GM19328 (cell line): ENCODE results near the gene ENDOV.

Source experiments
- ATAC-seq: cut with Tn5 transposase; IDR thresholded peaks from one replicate; pipeline ENCODE4 v1.9.1; 2021; ENCODE audit warnings: mild to moderate bottlenecking, moderate library complexity; ENCODE audit not compliant: unreplicated experiment

Gene ENDOV

GRCh38 chr17:80464486-80464885 is 49.5 kb downstream of the ENDOV start:
- ATAC-seq: no peak

GRCh38 chr17:80465327-80465974 is 50.5 kb downstream of the ENDOV start:
- ATAC-seq: no peak

GRCh38 chr17:80466188-80466705 is 51.3 kb downstream of the ENDOV start:
- ATAC-seq: no peak

- no peak for ATAC-seq
These were observed 53.3 kb downstream of the ENDOV start for GRCh38 chr17:80468242-80468641.

GRCh38 chr17:80468781-80469493 is 54.0 kb downstream of the ENDOV start:
- no peak for ATAC-seq

GRCh38 chr17:80469667-80470066 is 54.7 kb downstream of the ENDOV start:
- no peak for ATAC-seq

- ATAC-seq: no peak
These were observed 55.6 kb downstream of the ENDOV start for GRCh38 chr17:80470603-80471002.

- ATAC-seq: no peak
These were observed 57.0 kb downstream of the ENDOV start for GRCh38 chr17:80471922-80472321.

GRCh38 chr17:80472996-80473395 is 58.0 kb downstream of the ENDOV start:
- no peak for ATAC-seq

GRCh38 chr17:80473701-80474100 is 58.7 kb downstream of the ENDOV start:
- no peak for ATAC-seq

GRCh38 chr17:80474231-80474960 is 59.4 kb downstream of the ENDOV start:
- ATAC-seq: no peak

GRCh38 chr17:80474961-80475909 is 60.3 kb downstream of the ENDOV start:
- ATAC-seq: no peak

GRCh38 chr17:80475910-80476876 is 61.2 kb downstream of the ENDOV start, which contains the start of gene NPTX1:
Gene NPTX1, minus strand, starts transcription at chr17:80476607. Its CDS starts 161 bp downstream, at chr17:80476446.
- no peak for ATAC-seq

GRCh38 chr17:80476877-80477646 is 62.1 kb downstream of the ENDOV start:
- ATAC-seq: no peak

GRCh38 chr17:80477647-80478478 is 62.9 kb downstream of the ENDOV start:
- ATAC-seq: no peak

GRCh38 chr17:80478487-80479245 is 63.7 kb downstream of the ENDOV start:
- no peak for ATAC-seq

- no peak for ATAC-seq
These were observed 64.2 kb downstream of the ENDOV start for GRCh38 chr17:80479246-80479566.
